ENCODE results near the gene TFEB.

- TF ChIP-seq CTCF (IDR thresholded peaks at IDR 0.05) (no peak), POLR2A (IDR thresholded peaks at IDR 0.05) (no peak)
Measured at GRCh38 chr6:41702771-41703494, 32.5 kb downstream of the TFEB start.

All from Peyer's patch (tissue), 4 donors.